BLaER1 treated with 17β-estradiol and CSF1 and Interleukin-3, amounts not matched to agents 10 nM and 100 nM (cell line): ENCODE results near the gene THSD7A.
"Not testable (repeated sequence)": the region's sequence is repeated elsewhere in the genome, so short reads cannot be mapped to it uniquely, and the experiment has no call there.

Source experiments
- H3K27ac ChIP-seq, 11 experiments: shearing (Covaris generic); formaldehyde crosslinking; 2 replicates each; pipeline ENCODE4 v1.8.1; 2022
- H3K27me3 ChIP-seq, 11 experiments: shearing (Covaris generic); formaldehyde crosslinking; 2 replicates each; pipeline ENCODE4 v1.8.1; 2022
- H3K36me3 ChIP-seq, 11 experiments: shearing (Covaris generic); formaldehyde crosslinking; 2 replicates each; pipeline ENCODE4 v1.8.1; 2022
- H3K4me1 ChIP-seq, 10 experiments: shearing (Covaris generic); formaldehyde crosslinking; 2 replicates each; pipeline ENCODE4 v1.8.1; 2022
- H3K4me2 ChIP-seq, 11 experiments: shearing (Covaris generic); formaldehyde crosslinking; 2 replicates each; pipeline ENCODE4 v1.8.1; 2022
- H3K4me3 ChIP-seq, 10 experiments: shearing (Covaris generic); formaldehyde crosslinking; 2 replicates each; pipeline ENCODE4 v1.8.1; 2022
- H3K9ac ChIP-seq, 11 experiments: shearing (Covaris generic); formaldehyde crosslinking; 2 replicates each; pipeline ENCODE4 v1.8.1; 2022
- H3K9me3 ChIP-seq, 11 experiments: shearing (Covaris generic); formaldehyde crosslinking; replicated peaks in 1 of 11; 2 replicates each; pipeline ENCODE4 v1.8.1; 2022
- H4K20me1 ChIP-seq, 11 experiments: shearing (Covaris generic); formaldehyde crosslinking; 2 replicates each; pipeline ENCODE4 v1.8.1; 2022
- Cebpa-rat ChIP-seq, 11 experiments: shearing (Covaris generic); IDR thresholded peaks; 2 replicates each; pipeline ENCODE4 v1.8.1; 2022

Gene THSD7A

GRCh38 chr7:11538751-11539299 lies 293.2 kb downstream of the THSD7A start:
- H4K20me1 ChIP-seq = no peaks in the 10 kb centered on the region
- peaks cover 23 to 67% (median 47%) of the 10 kb centered on the region in 11 experiments for H3K9me3 ChIP-seq
- H3K4me1 ChIP-seq = peaks cover 46 to 59% (median 52%) of the 10 kb centered on the region in 10 experiments
- peak overlapping the region; percentile 85 to 96 (median 92); a peak in 21 of 22 replicates for H3K27ac ChIP-seq
- H3K36me3 ChIP-seq = peaks cover 0 to 25% (median 3%) of the 10 kb centered on the region in 11 experiments; a peak in 7 of 22 replicates
- H3K9ac ChIP-seq = peak overlapping the region; percentile 69 to 81 (median 78); a peak in 20 of 22 replicates
- H3K27me3 ChIP-seq = no peaks in the 10 kb centered on the region
- TF ChIP-seq Cebpa-rat (IDR thresholded peaks at IDR 0.05) = no peak
- H3K4me3 ChIP-seq = 0 out of 20 replicates have a peak overlapping the region, but pooled peaks of 1 of the 10 experiments have one; percentile 5
- peak overlapping the region; percentile 70 to 89 (median 74); a peak in 21 of 22 replicates for H3K4me2 ChIP-seq

GRCh38 chr7:11533229-11533820 lies 298.7 kb downstream of the THSD7A start:
- no peak overlapping the region for H3K9ac ChIP-seq
- peaks cover 8 to 39% (median 26%) of the 10 kb centered on the region in 11 experiments; a peak in 20 of 22 replicates for H3K9me3 ChIP-seq
- H3K4me3 ChIP-seq = no peak overlapping the region
- peak overlapping the region; percentile 0 to 60 (median 29); a peak in 16 of 22 replicates for H3K4me2 ChIP-seq
- peaks cover 21 to 39% (median 25%) of the 10 kb centered on the region in 10 experiments for H3K4me1 ChIP-seq
- no peaks in the 10 kb centered on the region for H3K27me3 ChIP-seq
- no peak for TF ChIP-seq Cebpa-rat (IDR thresholded peaks at IDR 0.05)
- H4K20me1 ChIP-seq = no peaks in the 10 kb centered on the region
- H3K27ac ChIP-seq = peak overlapping the region in 1 of 11 experiments; percentile 9; a peak in 2 of 22 replicates
- H3K36me3 ChIP-seq = peaks cover 0 to 5% (median 0%) of the 10 kb centered on the region in 11 experiments; a peak in 3 of 22 replicates

GRCh38 chr7:11529382-11529781 lies 302.6 kb downstream of the THSD7A start:
- H3K9me3 ChIP-seq = peaks cover 12 to 26% (median 15%) of the 10 kb centered on the region in 11 experiments
- H3K36me3 ChIP-seq = no peaks in the 10 kb centered on the region; a peak in 1 of 22 replicates
- TF ChIP-seq Cebpa-rat (IDR thresholded peaks at IDR 0.05) = no peak
- H3K9ac ChIP-seq = no peak overlapping the region
- H3K4me1 ChIP-seq = peaks cover 11 to 26% (median 17%) of the 10 kb centered on the region in 10 experiments; a peak in 18 of 20 replicates
- H3K27ac ChIP-seq = no peak overlapping the region
- no peak overlapping the region for H3K4me3 ChIP-seq
- H4K20me1 ChIP-seq = no peaks in the 10 kb centered on the region
- peak overlapping the region in 2 of 11 experiments; percentile 13 to 35; a peak in 2 of 22 replicates for H3K4me2 ChIP-seq
- no peaks in the 10 kb centered on the region for H3K27me3 ChIP-seq

GRCh38 chr7:11527707-11528106 lies 304.3 kb downstream of the THSD7A start:
- no peak for TF ChIP-seq Cebpa-rat (IDR thresholded peaks at IDR 0.05)
- no peak overlapping the region for H3K4me2 ChIP-seq

GRCh38 chr7:11524476-11525397 lies 307.3 kb downstream of the THSD7A start:
- Histone ChIP-seq H3K27ac (no peak overlapping the region), H3K27me3 (no peaks in the 10 kb centered on the region), H3K9ac (no peak overlapping the region), H3K4me3 (no peak overlapping the region), H3K4me1 (peaks cover 4 to 9% (median 7%) of the 10 kb centered on the region in 10 experiments; a peak in 13 of 20 replicates), H4K20me1 (no peaks in the 10 kb centered on the region), H3K36me3 (no peaks in the 10 kb centered on the region; a peak in 1 of 22 replicates), H3K9me3 (peaks cover 10 to 15% (median 12%) of the 10 kb centered on the region in 11 experiments), H3K4me2 (peak overlapping the region in 7 of 11 experiments; percentile 14 to 42 (median 36); a peak in 10 of 22 replicates)
- TF ChIP-seq Cebpa-rat (IDR thresholded peaks at IDR 0.05) = no peak

More at GRCh38 chr7:11527707-11528106, 304.3 kb downstream of the THSD7A start:
- Histone ChIP-seq H3K4me1 (peaks cover 4 to 10% (median 8%) of the 10 kb centered on the region in 10 experiments; a peak in 13 of 20 replicates), H3K36me3 (no peaks in the 10 kb centered on the region; a peak in 1 of 22 replicates), H3K27me3 (no peaks in the 10 kb centered on the region), H3K4me3 (no peak overlapping the region), H3K9ac (no peak overlapping the region), H3K9me3 (peaks cover 10 to 26% (median 13%) of the 10 kb centered on the region in 11 experiments), H4K20me1 (no peaks in the 10 kb centered on the region), H3K27ac (no peak overlapping the region)

- H4K20me1 ChIP-seq, H3K36me3 ChIP-seq, H3K4me2 ChIP-seq, H3K27me3 ChIP-seq, H3K27ac ChIP-seq, H3K9ac ChIP-seq, H3K4me3 ChIP-seq, H3K4me1 ChIP-seq: not testable (repeated sequence)
- peaks cover 10 to 15% (median 12%) of the 10 kb centered on the region in 11 experiments for H3K9me3 ChIP-seq
Measured at GRCh38 chr7:11521964-11522499, 310.0 kb downstream of the THSD7A start.

GRCh38 chr7:11517853-11518252 lies 314.1 kb downstream of the THSD7A start:
- no peak overlapping the region for H3K4me2 ChIP-seq
- no peak overlapping the region for H3K9ac ChIP-seq
- no peak overlapping the region for H3K27ac ChIP-seq
- H3K4me1 ChIP-seq = no peaks in the 10 kb centered on the region
- no peak overlapping the region for H3K4me3 ChIP-seq
- H4K20me1 ChIP-seq = no peaks in the 10 kb centered on the region
- no peaks in the 10 kb centered on the region for H3K9me3 ChIP-seq
- TF ChIP-seq Cebpa-rat (IDR thresholded peaks at IDR 0.05) = no peak
- no peaks in the 10 kb centered on the region for H3K36me3 ChIP-seq
- H3K27me3 ChIP-seq = no peaks in the 10 kb centered on the region

GRCh38 chr7:11516328-11516727 lies 315.7 kb downstream of the THSD7A start:
- no peaks in the 10 kb centered on the region for H3K4me1 ChIP-seq
- H3K4me2 ChIP-seq = no peak overlapping the region
- H3K9ac ChIP-seq = no peak overlapping the region
- no peaks in the 10 kb centered on the region for H3K27me3 ChIP-seq
- H3K4me3 ChIP-seq = no peak overlapping the region
- peaks cover 0 to 7% (median 0%) of the 10 kb centered on the region in 11 experiments; a peak in 2 of 22 replicates for H3K9me3 ChIP-seq
- no peaks in the 10 kb centered on the region for H4K20me1 ChIP-seq
- TF ChIP-seq Cebpa-rat (IDR thresholded peaks at IDR 0.05) = no peak
- no peak overlapping the region for H3K27ac ChIP-seq
- no peaks in the 10 kb centered on the region for H3K36me3 ChIP-seq
